IMR-90 (cell line): ENCODE data around the gene CTDP1. TPM values are rescaled to one million over a fixed set of nuclear protein-coding genes. Genes with fewer than 3 reads are reported as not detected.

Experiments
- ATAC-seq: fragments of 200-7000 bp; cut with Tn5 transposase; 2 replicates; pipeline ENCODE4 v1.9.1; 2020; ENCODE audit warnings: low read depth, mild to moderate bottlenecking, moderate library complexity
- BruUV-seq: library from RNA; stranded (reverse); fragments of 400-500 nt; replicated peaks from 2 replicates; lab custom pipeline; 2021; lab: Mats Ljungman, UMichigan
- CTCF ChIA-PET: fragments of 300-600 bp; formaldehyde crosslinking; extraction: SDS; loops from one replicate; lab custom pipeline; 2021; ENCODE audit warnings: antibody characterized with exemption; lab: Yijun Ruan, JAX
- POLR2A ChIA-PET: fragments of 300-600 bp; sonication (Branson Sonifier 250); formaldehyde crosslinking; loops from one replicate; lab custom pipeline; 2022; ENCODE audit warnings: antibody characterized with exemption; ENCODE audit not compliant: unreplicated experiment; lab: Charles Lee
- DNase-seq: peaks from one replicate; pipeline ENCODE4 v3.0.0; 2013
- H2AFZ ChIP-seq: replicated peaks from 2 replicates; pipeline ENCODE3; 2013; ENCODE audit warnings: low read length, mild to moderate bottlenecking; ENCODE audit not compliant: poor library complexity
- H2AK5ac ChIP-seq: 2 replicates; pipeline ENCODE4 v1.6.1; 2013; ENCODE audit warnings: low read depth, low read length, inconsistent platforms
- H2AK9ac ChIP-seq: replicated peaks from 2 replicates; pipeline ENCODE3; 2013; ENCODE audit warnings: mild to moderate bottlenecking, low read depth, low read length, moderate library complexity; ENCODE audit not compliant: poor library complexity
- H2BK120ac ChIP-seq: 2 replicates; pipeline ENCODE4 v1.6.1; 2013; ENCODE audit warnings: low read depth, low read length, inconsistent platforms
- H2BK15ac ChIP-seq: 3 replicates; pipeline ENCODE4 v1.6.1; 2013; ENCODE audit warnings: low read depth, low read length, inconsistent platforms
- H2BK20ac ChIP-seq: 2 replicates; pipeline ENCODE4 v1.6.1; 2013; ENCODE audit warnings: low read depth, mild to moderate bottlenecking, inconsistent platforms, low read length, moderate library complexity
- H2BK5ac ChIP-seq: 2 replicates; pipeline ENCODE4 v1.6.1; 2013; ENCODE audit warnings: mild to moderate bottlenecking, low read depth, low read length, inconsistent platforms; ENCODE audit not compliant: poor library complexity, severe bottlenecking
- H3K14ac ChIP-seq: replicated peaks from 2 replicates; pipeline ENCODE4 v1.6.1; 2013; ENCODE audit warnings: low read depth, low read length, inconsistent platforms
- H3K18ac ChIP-seq: 2 replicates; pipeline ENCODE4 v1.6.1; 2013; ENCODE audit warnings: low read depth, low read length, control low read depth
- H3K23ac ChIP-seq: 2 replicates; pipeline ENCODE4 v1.6.1; 2013; ENCODE audit warnings: low read depth, low read length, inconsistent platforms
- H3K27ac ChIP-seq: 2 replicates; pipeline ENCODE4 v1.5.1; 2013; ENCODE audit warnings: mild to moderate bottlenecking, control low read depth, low read length; ENCODE audit not compliant: insufficient read depth
- H3K27me3 ChIP-seq: 2 replicates; pipeline ENCODE4 v1.6.1; 2013; ENCODE audit warnings: low read length; ENCODE audit not compliant: control insufficient read depth, insufficient read depth
- H3K36me3 ChIP-seq: 2 replicates; pipeline ENCODE4 v1.6.1; 2013; ENCODE audit warnings: low read length, mixed read lengths; ENCODE audit not compliant: control insufficient read depth, insufficient read depth
- H3K4ac ChIP-seq: 2 replicates; pipeline ENCODE4 v1.6.1; 2013; ENCODE audit warnings: low read depth, low read length, inconsistent platforms
- H3K4me1 ChIP-seq: 2 replicates; pipeline ENCODE4 v1.6.1; 2013; ENCODE audit warnings: low read length, mixed read lengths; ENCODE audit not compliant: control insufficient read depth, insufficient read depth
- H3K4me2 ChIP-seq: 2 replicates; pipeline ENCODE4 v1.6.1; 2013; ENCODE audit warnings: low read depth, mild to moderate bottlenecking, control low read depth, low read length, moderate library complexity
- H3K4me3 ChIP-seq: 2 replicates; pipeline ENCODE4 v1.5.1; 2013; ENCODE audit warnings: low read depth, mild to moderate bottlenecking, control low read depth, low read length, moderate library complexity; ENCODE audit not compliant: insufficient read depth
- H3K56ac ChIP-seq: 2 replicates; pipeline ENCODE4 v1.6.1; 2013; ENCODE audit warnings: low read length, inconsistent platforms; ENCODE audit not compliant: insufficient read depth; ENCODE audit errors: extremely low read depth
- H3K79me1 ChIP-seq, 2 experiments: 2 replicates each; pipeline ENCODE4 v1.6.1; 2013; ENCODE audit warnings: low read length in 2 of 2, inconsistent platforms in 1 of 2, low read depth in 1 of 2
- H3K9ac ChIP-seq: 2 replicates; pipeline ENCODE4 v1.6.1; 2013; ENCODE audit warnings: low read depth, low read length, control low read depth
- H3K9me1 ChIP-seq: 2 replicates; pipeline ENCODE4 v1.6.1; 2013; ENCODE audit warnings: low read length, inconsistent platforms; ENCODE audit not compliant: insufficient read depth
- H3K9me3 ChIP-seq: 2 replicates; pipeline ENCODE4 v1.6.1; 2013; ENCODE audit warnings: low read length; ENCODE audit not compliant: control insufficient read depth, insufficient read depth
- H4K20me1 ChIP-seq: 2 replicates; pipeline ENCODE4 v1.6.1; 2013; ENCODE audit warnings: low read length, inconsistent platforms; ENCODE audit not compliant: insufficient read depth
- H4K5ac ChIP-seq: 2 replicates; pipeline ENCODE4 v1.6.1; 2013; ENCODE audit warnings: mild to moderate bottlenecking, low read depth, low read length, control low read depth
- H4K8ac ChIP-seq, 2 experiments: 2 replicates each; pipeline ENCODE4 v1.6.1; 2013; ENCODE audit warnings: low read depth in 2 of 2, low read length in 2 of 2, control low read depth in 1 of 2, inconsistent platforms in 1 of 2
- H4K91ac ChIP-seq: 2 replicates; pipeline ENCODE4 v1.6.1; 2013; ENCODE audit warnings: low read depth, low read length, inconsistent platforms; ENCODE audit not compliant: insufficient read depth
- CEBPB ChIP-seq: IDR thresholded peaks from 2 replicates; pipeline ENCODE4 v1.6.1; 2012; ENCODE audit warnings: low read depth, low read length, improper control_type of control experiment
- CHD1 ChIP-seq: IDR thresholded peaks from 2 replicates; pipeline ENCODE4 v1.6.1; 2012; ENCODE audit warnings: low read depth, low read length, improper control_type of control experiment
- MAZ ChIP-seq: IDR thresholded peaks from 2 replicates; pipeline ENCODE4 v1.6.1; 2012; ENCODE audit warnings: low read depth, mild to moderate bottlenecking, low read length, improper control_type of control experiment, moderate library complexity, borderline replicate concordance
- MXI1 ChIP-seq: IDR thresholded peaks from 2 replicates; pipeline ENCODE4 v1.6.1; 2012; ENCODE audit warnings: low read depth, mild to moderate bottlenecking, low read length, moderate library complexity, borderline replicate concordance
- NFE2L2 ChIP-seq: fragments of 150-350 bp; IDR thresholded peaks from 2 replicates; pipeline ENCODE4 v1.6.1; 2016; ENCODE audit warnings: low read depth, mild to moderate bottlenecking, low read length
- RFX5 ChIP-seq: IDR thresholded peaks from 2 replicates; pipeline ENCODE4 v1.8.0; 2012; ENCODE audit warnings: low read depth, mild to moderate bottlenecking, low read length, moderate library complexity
- SMC3 ChIP-seq: fragments of 150-350 bp; IDR thresholded peaks from 2 replicates; pipeline ENCODE4 v1.6.1; 2016; ENCODE audit warnings: low read depth, mild to moderate bottlenecking, antibody characterized with exemption, low read length, moderate library complexity
- WGBS, 2 experiments: methylation state at CpG; one replicate each; pipeline versions ENCODE4 v1.1.5 to v1.1.7; 2013; ENCODE audit warnings: missing lambda C conversion rate in 2 of 2; ENCODE audit not compliant: insufficient read length in 1 of 2; ENCODE audit errors: extremely low coverage in 2 of 2; 5-methylcytosine and 5-hydroxymethylcytosine counted together
- dilution Hi-C: fragments of 300-500 bp; cut with HindIII; formaldehyde crosslinking; loops from one replicate; pipeline ENCODE4 v1.14.3; 2018; ENCODE audit warnings: low sequenced_read_pairs; ENCODE audit not compliant: unreplicated experiment
- in situ Hi-C: fragments of 300-500 bp; cut with MboI; formaldehyde crosslinking; loops from 3 replicates; pipeline ENCODE4 v1.14.3; 2019; ENCODE audit warnings: low sequenced_read_pairs, inconsistent platforms, mixed read lengths
- intact Hi-C: fragments of 100-400 bp; cut with micrococcal nuclease; formaldehyde crosslinking; loops from 2 replicates; pipeline ENCODE4 v1.10.0; 2022
- polyA plus RNA-seq, 3 experiments: library from polyadenylated mRNA; depleted of rRNA; stranded (reverse); fragments of >200 nt; gene quantifications; 2 replicates each; pipeline ENCODE4 v1.2.3, GENCODE V29; 2012; ENCODE audit warnings: low replicate concordance in 1 of 3
- total RNA-seq: library from RNA; depleted of rRNA; stranded (reverse); fragments of >200 nt; gene quantifications from 2 replicates; pipeline ENCODE4 v1.2.3, GENCODE V29; 2012
- TF ChIP-seq, protein P1 (sequence below): fragments of 150-350 bp; IDR thresholded peaks from 2 replicates; pipeline ENCODE4 v1.6.1; 2016; ENCODE audit warnings: low read depth, mild to moderate bottlenecking, low read length, moderate library complexity, borderline replicate concordance

The CTDP1 gene
- total and polyA plus RNA-seq, 2 of the 4 experiments (the other 2 are of a cell fraction) = 13.4 to 17.6 TPM

DNA sequence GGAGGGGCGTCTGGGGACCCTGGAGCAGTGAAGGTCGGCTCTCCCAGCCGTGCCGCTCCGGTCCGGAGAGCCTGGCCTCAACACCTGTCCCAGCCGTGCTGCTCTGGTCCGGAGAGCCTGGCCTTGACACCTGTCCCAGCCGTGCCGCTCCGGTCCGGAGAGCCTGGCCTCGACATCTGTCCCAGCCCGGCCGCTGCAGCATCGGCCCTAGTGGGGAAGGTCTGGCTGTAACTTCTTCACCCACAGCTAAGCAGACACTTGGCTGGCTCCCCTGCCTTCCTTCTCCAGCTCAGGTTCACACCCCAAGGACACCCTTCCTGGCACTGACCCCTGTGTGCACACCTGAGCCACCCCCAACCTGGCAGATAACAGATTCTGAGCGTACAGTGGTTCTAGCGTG lies 122.7 kb downstream of the CTDP1 start:
- in situ Hi-C loops = no loop called here
- H4K5ac ChIP-seq = no peak overlapping the region
- no peak overlapping the region for H3K9ac ChIP-seq
- H3K4ac ChIP-seq = no peak overlapping the region
- no peak overlapping the region for H2BK5ac ChIP-seq
- intact Hi-C loops = no loop called here
- dilution Hi-C loops = no loop called here
- H3K23ac ChIP-seq = no peak overlapping the region
- no peak for ATAC-seq
- H3K4me2 ChIP-seq = no peak overlapping the region
- H3K9me3 ChIP-seq = no peaks in the 10 kb centered on the region
- no peak overlapping the region for H2AFZ ChIP-seq
- CTCF ChIA-PET = no interaction called here
- H3K18ac ChIP-seq = no peak overlapping the region
- H4K8ac ChIP-seq = no peak overlapping the region
- DNase-seq = no peak
- no TSS peak for BruUV-seq
- peaks cover 2% of the 10 kb centered on the region; the same call in 1 of the 2 replicates for H3K9me1 ChIP-seq
- no peak overlapping the region for H3K14ac ChIP-seq
- WGBS, 2 experiments = 88% methylated on average over 8 of the region's 18 CpGs; no CpG with 5 or more reads in 1 of the 2 experiments
- H3K27ac ChIP-seq = no peak overlapping the region
- TF ChIP-seq, protein P1, sequence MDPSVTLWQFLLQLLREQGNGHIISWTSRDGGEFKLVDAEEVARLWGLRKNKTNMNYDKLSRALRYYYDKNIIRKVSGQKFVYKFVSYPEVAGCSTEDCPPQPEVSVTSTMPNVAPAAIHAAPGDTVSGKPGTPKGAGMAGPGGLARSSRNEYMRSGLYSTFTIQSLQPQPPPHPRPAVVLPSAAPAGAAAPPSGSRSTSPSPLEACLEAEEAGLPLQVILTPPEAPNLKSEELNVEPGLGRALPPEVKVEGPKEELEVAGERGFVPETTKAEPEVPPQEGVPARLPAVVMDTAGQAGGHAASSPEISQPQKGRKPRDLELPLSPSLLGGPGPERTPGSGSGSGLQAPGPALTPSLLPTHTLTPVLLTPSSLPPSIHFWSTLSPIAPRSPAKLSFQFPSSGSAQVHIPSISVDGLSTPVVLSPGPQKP = no peak
- TF ChIP-seq RFX5 = no peak
- TF ChIP-seq SMC3 = no peak
- no peak for TF ChIP-seq MXI1
- no peak for TF ChIP-seq NFE2L2
- no peak for TF ChIP-seq CEBPB
- no peak for TF ChIP-seq MAZ
- TF ChIP-seq CHD1 = no peak
- H2AK9ac ChIP-seq = no peak overlapping the region
- no peaks in the 10 kb centered on the region for H3K79me1 ChIP-seq
- H2BK120ac ChIP-seq = no peak overlapping the region
- no peak overlapping the region for H3K56ac ChIP-seq
- no peak overlapping the region for H2BK15ac ChIP-seq
- no peak overlapping the region for H4K91ac ChIP-seq
- no peak overlapping the region for H2AK5ac ChIP-seq
- H3K27me3 ChIP-seq = peaks cover 21% of the 10 kb centered on the region
- peaks cover 3% of the 10 kb centered on the region; the same call in 1 of the 2 replicates for H4K20me1 ChIP-seq
- POLR2A ChIA-PET = no interaction called here
- peaks cover 1% of the 10 kb centered on the region; the same call in 1 of the 2 replicates for H3K4me1 ChIP-seq
- no peak overlapping the region for H2BK20ac ChIP-seq
- H3K4me3 ChIP-seq = no peak overlapping the region
- H3K36me3 ChIP-seq = peaks cover 1% of the 10 kb centered on the region; the same call in 1 of the 2 replicates
